ENCODE results near the gene LCLAT1.

LCLAT1 gene

GRCh38 chr2:30683236-30683956, 236.3 kb downstream of the LCLAT1 start:
- TF ChIP-seq, protein P1, sequence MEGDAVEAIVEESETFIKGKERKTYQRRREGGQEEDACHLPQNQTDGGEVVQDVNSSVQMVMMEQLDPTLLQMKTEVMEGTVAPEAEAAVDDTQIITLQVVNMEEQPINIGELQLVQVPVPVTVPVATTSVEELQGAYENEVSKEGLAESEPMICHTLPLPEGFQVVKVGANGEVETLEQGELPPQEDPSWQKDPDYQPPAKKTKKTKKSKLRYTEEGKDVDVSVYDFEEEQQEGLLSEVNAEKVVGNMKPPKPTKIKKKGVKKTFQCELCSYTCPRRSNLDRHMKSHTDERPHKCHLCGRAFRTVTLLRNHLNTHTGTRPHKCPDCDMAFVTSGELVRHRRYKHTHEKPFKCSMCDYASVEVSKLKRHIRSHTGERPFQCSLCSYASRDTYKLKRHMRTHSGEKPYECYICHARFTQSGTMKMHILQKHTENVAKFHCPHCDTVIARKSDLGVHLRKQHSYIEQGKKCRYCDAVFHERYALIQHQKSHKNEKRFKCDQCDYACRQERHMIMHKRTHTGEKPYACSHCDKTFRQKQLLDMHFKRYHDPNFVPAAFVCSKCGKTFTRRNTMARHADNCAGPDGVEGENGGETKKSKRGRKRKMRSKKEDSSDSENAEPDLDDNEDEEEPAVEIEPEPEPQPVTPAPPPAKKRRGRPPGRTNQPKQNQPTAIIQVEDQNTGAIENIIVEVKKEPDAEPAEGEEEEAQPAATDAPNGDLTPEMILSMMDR (conservative IDR thresholded peaks at IDR 0.05), result no peak
- H3K27ac ChIP-seq, result no peak overlapping the region

DNA sequence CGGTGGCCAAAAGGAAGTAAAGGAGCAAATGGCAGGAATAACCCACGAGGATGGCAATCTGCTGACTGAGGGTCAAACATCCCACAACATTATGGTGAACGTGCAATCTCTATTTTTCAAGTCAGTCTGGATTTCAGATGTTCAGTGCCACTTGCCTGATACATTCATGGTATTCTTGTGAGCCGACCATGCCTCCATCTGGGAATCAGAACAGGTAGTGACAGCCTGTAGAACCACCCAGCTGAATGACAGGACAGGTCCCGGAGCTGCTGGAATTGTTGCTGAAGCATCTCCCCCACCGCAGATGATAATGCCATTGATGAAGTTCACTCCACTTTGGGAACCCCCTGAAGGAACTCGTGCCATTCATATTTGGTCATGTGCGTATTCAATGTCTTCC, 237.0 kb downstream of the LCLAT1 start:
- no peak overlapping the region for H3K27ac ChIP-seq
- TF ChIP-seq, protein P1 (conservative IDR thresholded peaks at IDR 0.05), result no peak

DNA sequence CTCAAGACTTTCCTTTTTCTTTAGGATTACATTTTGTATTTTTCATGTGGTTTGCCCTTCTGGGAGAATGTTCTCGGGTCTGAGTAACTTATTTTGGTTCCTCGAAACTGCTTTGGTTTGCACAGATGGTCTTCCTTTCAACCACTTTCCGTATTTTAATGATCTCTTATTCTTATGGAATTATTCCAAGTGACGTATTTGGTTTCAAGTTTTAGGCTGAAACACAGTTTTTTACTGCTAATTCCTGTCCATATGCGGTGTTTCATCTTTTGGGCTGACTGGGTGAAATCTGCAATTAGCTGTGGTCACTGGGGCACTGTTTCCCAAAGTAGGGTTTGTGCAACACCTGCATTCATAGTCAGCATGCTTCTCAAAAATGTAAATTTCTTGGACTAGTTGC, 237.5 kb downstream of the LCLAT1 start:
- no peak overlapping the region for H3K27ac ChIP-seq
- TF ChIP-seq, protein P1 (conservative IDR thresholded peaks at IDR 0.05), result no peak

DNA sequence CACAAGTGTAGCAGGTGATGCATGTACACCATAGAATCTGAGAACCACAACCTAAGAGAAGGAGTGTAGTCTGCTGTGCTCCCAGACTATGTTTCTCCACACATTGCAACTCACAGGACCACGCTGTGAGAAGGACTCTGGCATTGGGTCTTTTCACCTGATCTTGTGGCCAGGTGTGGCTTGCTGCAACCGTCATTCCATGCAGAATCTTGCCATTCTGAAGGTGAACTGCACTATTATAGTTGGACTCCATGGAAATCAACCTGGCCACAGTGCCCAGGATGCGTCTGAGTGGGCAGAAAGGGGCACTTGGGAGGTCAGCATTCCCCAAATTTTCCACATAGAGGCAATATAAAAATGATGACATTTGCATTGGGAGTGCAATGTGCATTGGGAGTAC, 237.9 kb downstream of the LCLAT1 start:
- TF ChIP-seq, protein P1 (conservative IDR thresholded peaks at IDR 0.05), result no peak
- H3K27ac ChIP-seq, result no peak overlapping the region

DNA sequence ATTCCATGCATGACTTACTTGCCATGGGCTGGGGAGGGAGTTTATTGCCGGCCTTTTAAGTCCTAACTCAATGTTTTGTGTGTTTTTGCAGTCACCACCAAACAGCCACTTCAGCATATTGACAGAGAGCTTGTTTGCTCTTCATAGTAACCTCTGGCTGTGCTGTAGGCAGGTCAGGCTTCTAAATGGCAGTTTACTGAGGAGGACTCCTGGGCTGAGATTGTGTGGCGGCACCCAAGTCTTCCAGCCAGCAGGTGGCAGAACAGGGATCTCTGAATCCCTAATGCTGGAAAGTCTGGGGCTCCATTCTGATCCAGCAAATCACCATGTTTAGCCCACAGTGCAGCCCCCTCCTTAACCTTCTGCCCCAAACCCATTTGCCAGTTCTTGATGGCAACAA, 239.0 kb downstream of the LCLAT1 start:
- H3K27ac ChIP-seq, result peak overlapping the region; percentile 43
- TF ChIP-seq, protein P1 (conservative IDR thresholded peaks at IDR 0.05), result peak; percentile 68

GRCh38 chr2:30686669-30687068, 239.6 kb downstream of the LCLAT1 start:
- TF ChIP-seq, protein P1 (conservative IDR thresholded peaks at IDR 0.05), result no peak

DNA sequence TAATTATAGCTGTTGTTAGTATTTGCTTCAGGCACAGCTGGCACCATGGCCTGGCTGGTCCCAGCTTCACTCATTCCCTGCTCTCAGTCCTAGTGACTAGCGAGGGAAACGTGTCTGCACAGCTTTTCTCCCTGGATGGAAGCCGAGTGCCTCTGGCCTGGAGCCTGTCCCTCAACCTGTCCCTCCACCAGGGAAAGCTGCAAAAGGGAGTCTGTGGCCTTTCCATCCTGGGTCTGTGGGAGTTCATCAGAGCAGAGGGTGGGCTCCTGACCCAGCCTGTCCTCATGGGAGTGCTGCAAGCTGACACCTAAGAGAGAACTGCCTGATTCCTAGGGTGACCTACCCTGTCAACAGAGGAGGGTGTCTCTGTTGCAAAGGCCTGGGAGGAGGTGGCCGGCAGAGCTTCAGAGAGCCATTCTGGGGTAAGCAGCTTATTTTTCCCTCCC, 241.9 kb downstream of the LCLAT1 start:
- H3K27ac ChIP-seq, result no peak overlapping the region
- TF ChIP-seq, protein P1 (conservative IDR thresholded peaks at IDR 0.05), result no peak

More at GRCh38 chr2:30686669-30687068, 239.6 kb downstream of the LCLAT1 start:
- peak overlapping the region; percentile 43 for H3K27ac ChIP-seq
